Endothelial cell of umbilical vein (primary cell): ENCODE measurements around the gene ZSCAN5A. TPM values are rescaled to one million over a fixed set of nuclear protein-coding genes. Genes with fewer than 3 reads are reported as not detected.

ENCODE experiments used
- BruUV-seq: library from RNA; stranded (reverse); fragments of 400-500 nt; replicated peaks from 2 replicates; lab custom pipeline; 2021; lab: Mats Ljungman, UMichigan
- CTCF ChIA-PET: fragments of 300-600, 350-600 bp; sonication (Branson Sonifier 250); formaldehyde crosslinking; loops from one replicate; lab custom pipeline; 2021; ENCODE audit warnings: antibody characterized with exemption, inconsistent platforms; lab: Charles Lee
- POLR2A ChIA-PET: fragments of 300-600, 350-600 bp; sonication (Branson Sonifier 250); formaldehyde crosslinking; loops from one replicate; lab custom pipeline; 2021; ENCODE audit warnings: antibody characterized with exemption, inconsistent platforms; lab: Charles Lee
- DNase-seq: peaks from one replicate; pipeline ENCODE4 v3.0.0-alpha.2; 2011; ENCODE audit warnings: low read depth, low spot score
- FAIRE-seq: peaks from 2 replicates; lab custom pipeline; 2011; peaks lifted over from hg19 to GRCh38; lab: Jason Lieb, UNC
- H2AFZ ChIP-seq: 2 replicates; pipeline ENCODE4 v1.6.0; 2012; ENCODE audit warnings: low read depth, low read length, control low read depth, inconsistent platforms
- H3K27ac ChIP-seq: 2 replicates; pipeline ENCODE4 v1.5.1; 2011; ENCODE audit warnings: low read depth, mild to moderate bottlenecking, control low read depth, low read length, moderate library complexity; ENCODE audit not compliant: insufficient read depth
- H3K27me3 ChIP-seq, 2 experiments: 2 replicates each; pipeline versions ENCODE4 v1.6.0 to v1.6.1; 2011; ENCODE audit warnings: low read length in 2 of 2, mixed read lengths in 1 of 2; ENCODE audit not compliant: control insufficient read depth in 2 of 2, insufficient read depth in 2 of 2
- H3K36me3 ChIP-seq, 2 experiments: 2 replicates in 1 of 2; 3 replicates in 1 of 2; pipeline ENCODE4 v1.5.1; 2011; ENCODE audit warnings: low read length in 2 of 2, mild to moderate bottlenecking in 1 of 2, moderate library complexity in 1 of 2; ENCODE audit not compliant: control insufficient read depth in 2 of 2, insufficient read depth in 2 of 2; ENCODE audit errors: extremely low read depth in 1 of 2
- H3K4me1 ChIP-seq: 3 replicates; pipeline ENCODE4 v1.5.1; 2011; ENCODE audit warnings: mild to moderate bottlenecking, low read length; ENCODE audit not compliant: control insufficient read depth, insufficient read depth; ENCODE audit errors: extremely low read depth
- H3K4me2 ChIP-seq: 2 replicates; pipeline ENCODE4 v1.6.1; 2011; ENCODE audit warnings: low read length, control low read depth, mixed read lengths; ENCODE audit not compliant: insufficient read depth
- H3K4me3 ChIP-seq, 3 experiments: fragments of 200-600 bp in 1 of 3; sonication (generic), shearing (Covaris generic) in 1 of 3; replicated peaks in 1 of 3; 2 replicates each; pipeline ENCODE4 v1.5.1; 2011 to 2016; ENCODE audit warnings: control low read depth in 3 of 3, low read length in 3 of 3, mild to moderate bottlenecking in 2 of 3, inconsistent platforms in 1 of 3, low read depth in 1 of 3, moderate library complexity in 1 of 3; ENCODE audit not compliant: insufficient read depth in 1 of 3
- H3K79me2 ChIP-seq: 2 replicates; pipeline ENCODE4 v1.6.0; 2012; ENCODE audit warnings: low read length, inconsistent platforms; ENCODE audit not compliant: control insufficient read depth, insufficient read depth
- H3K9ac ChIP-seq: replicated peaks from 2 replicates; pipeline ENCODE3; 2011; ENCODE audit warnings: low read length, control low read depth; ENCODE audit not compliant: insufficient read depth; ENCODE audit errors: extremely low read depth
- H3K9me1 ChIP-seq: replicated peaks from 3 replicates; pipeline ENCODE4 v1.6.0; 2011; ENCODE audit warnings: mild to moderate bottlenecking, low read length; ENCODE audit not compliant: control insufficient read depth, insufficient read depth; ENCODE audit errors: extremely low read depth
- H3K9me3 ChIP-seq: replicated peaks from 2 replicates; pipeline ENCODE4 v1.5.1; 2012; ENCODE audit warnings: low read length, inconsistent platforms; ENCODE audit not compliant: control insufficient read depth, insufficient read depth
- H4K20me1 ChIP-seq: replicated peaks from 2 replicates; pipeline ENCODE3; 2011; ENCODE audit warnings: mild to moderate bottlenecking, low read length; ENCODE audit not compliant: control insufficient read depth, insufficient read depth; ENCODE audit errors: extremely low read depth
- CTCF ChIP-seq, 2 donors: IDR thresholded peaks; 1 replicate in 1 of 2; 2 replicates in 1 of 2; pipeline ENCODE4 v1.5.1; 2011; ENCODE audit warnings: low read length in 2 of 2, mild to moderate bottlenecking in 2 of 2, moderate library complexity in 2 of 2, control low read depth in 1 of 2, inconsistent platforms in 1 of 2, low read depth in 1 of 2; ENCODE audit not compliant: insufficient read depth in 1 of 2; ENCODE audit errors: extremely low read depth in 1 of 2
- EZH2 ChIP-seq: IDR thresholded peaks from 2 replicates; pipeline ENCODE4 v1.6.1; 2012; ENCODE audit warnings: borderline replicate concordance, low read depth, mild to moderate bottlenecking, moderate library complexity, low read length, inconsistent platforms; ENCODE audit not compliant: severe bottlenecking
- FOS ChIP-seq: IDR thresholded peaks from 2 replicates; pipeline ENCODE4 v1.6.1; 2011; ENCODE audit warnings: mild to moderate bottlenecking, low read length, moderate library complexity, borderline replicate concordance; ENCODE audit not compliant: insufficient read depth
- GATA2 ChIP-seq: IDR thresholded peaks from 2 replicates; pipeline ENCODE4 v1.7.0; 2011; ENCODE audit warnings: low read depth, mild to moderate bottlenecking, moderate library complexity, mixed read lengths, low read length; ENCODE audit not compliant: insufficient read length, insufficient read depth
- JUN ChIP-seq: IDR thresholded peaks from 2 replicates; pipeline ENCODE4 v1.6.1; 2011; ENCODE audit warnings: borderline replicate concordance, low read depth; ENCODE audit not compliant: insufficient read length, insufficient read depth
- MAX ChIP-seq: IDR thresholded peaks from 2 replicates; pipeline ENCODE4 v1.6.1; 2011; ENCODE audit not compliant: insufficient read depth, insufficient read length
- MYC ChIP-seq: IDR thresholded peaks from one replicate; pipeline ENCODE4 v1.6.1; 2011; ENCODE audit warnings: mild to moderate bottlenecking, low read depth, low read length
- POLR2A ChIP-seq: IDR thresholded peaks from 2 replicates; pipeline ENCODE4 v1.6.1; 2012; ENCODE audit warnings: low read depth, mild to moderate bottlenecking, control low read depth, low read length
- POLR2AphosphoS5 ChIP-seq: IDR thresholded peaks from 2 replicates; pipeline ENCODE4 v1.6.1; 2012; ENCODE audit warnings: low read depth, mild to moderate bottlenecking, control low read depth, low read length, moderate library complexity; ENCODE audit not compliant: insufficient read depth
- dilution Hi-C: fragments of 300-500 bp; cut with MboI; formaldehyde crosslinking; loops from one replicate; pipeline ENCODE4 v1.15.0; 2019; ENCODE audit warnings: low sequenced_read_pairs; ENCODE audit not compliant: extremely low pct_ligation_motif_present
- intact Hi-C: fragments of 100-400 bp; cut with micrococcal nuclease; formaldehyde crosslinking; loops from one replicate; pipeline ENCODE4 v1.10.0; 2022
- polyA plus RNA-seq, 4 experiments: library from polyadenylated mRNA; depleted of rRNA in 3 of 4; stranded (reverse) in 3 of 4; unstranded in 1 of 4; fragments of >200 nt; gene quantifications; 2 replicates each; pipeline versions ENCODE4 v1.2.1 to v1.2.3, GENCODE V29; 2011 to 2012; ENCODE audit warnings: missing spikeins in 1 of 4
- total RNA-seq: library from RNA; stranded (reverse); gene quantifications from 2 replicates; pipeline ENCODE4 v1.2.3, GENCODE V29; 2021

Gene ZSCAN5A
- total and polyA plus RNA-seq, 2 donors (not counting 3 experiments of a cell fraction or from before 2014, with no cell fraction given), result 5.1 to 12.2 TPM

- H3K27ac ChIP-seq, result no peak overlapping the region
- no peak overlapping the region for H3K4me2 ChIP-seq
- no peak overlapping the region for H2AFZ ChIP-seq
- H3K4me1 ChIP-seq, result no peaks in the 10 kb centered on the region
- H3K9ac ChIP-seq, result no peak overlapping the region
- dilution Hi-C loops (no loop called here), intact Hi-C loops (no loop called here)
- ChIA-PET POLR2A (no interaction called here), CTCF (interaction anchor here (1.1 to 1.7 kb wide), 2 partner anchors 20 to 43 kb away, joined by 5 read pairs; no protein-coding TSS in a partner anchor)
- H3K9me3 ChIP-seq, result no peaks in the 10 kb centered on the region
- H3K9me1 ChIP-seq, result no peaks in the 10 kb centered on the region
- H3K36me3 ChIP-seq, result no peaks in the 10 kb centered on the region
- H3K27me3 ChIP-seq, result no peaks in the 10 kb centered on the region
- no TSS peak for BruUV-seq
- TF ChIP-seq MAX, result no peak
- no peak for TF ChIP-seq POLR2AphosphoS5
- no peak for TF ChIP-seq EZH2
- no peak for TF ChIP-seq FOS
- no peak for TF ChIP-seq CTCF (IDR thresholded peaks at IDR 0.05; ENCODE audit: extremely low read depth in 1 of 2, insufficient read depth in 1 of 2, low read depth in 1 of 2, low read length in 2 of 2)
- no peaks in the 10 kb centered on the region for H4K20me1 ChIP-seq
- H3K4me3 ChIP-seq, result no peak overlapping the region
- FAIRE-seq (no peak), DNase-seq (no peak)
- no peaks in the 10 kb centered on the region for H3K79me2 ChIP-seq
These were observed 24.5 kb downstream of the ZSCAN5A start for GRCh38 chr19:56290104-56290503.

GRCh38 chr19:56284746-56285145 is 29.9 kb downstream of the ZSCAN5A start:
- no peak for TF ChIP-seq CTCF (IDR thresholded peaks at IDR 0.05; ENCODE audit: extremely low read depth in 1 of 2, insufficient read depth in 1 of 2, low read depth in 1 of 2, low read length in 2 of 2)
- no peak for TF ChIP-seq GATA2
- no peak for TF ChIP-seq EZH2
- TF ChIP-seq POLR2A, result no peak
- TF ChIP-seq FOS, result no peak
- TF ChIP-seq POLR2AphosphoS5, result no peak
- no peak for TF ChIP-seq MAX
- no peak for TF ChIP-seq MYC
- TF ChIP-seq JUN, result no peak
- Histone ChIP-seq H3K27ac (no peak overlapping the region), H2AFZ (no peak overlapping the region), H3K4me2 (no peak overlapping the region), H3K79me2 (no peaks in the 10 kb centered on the region), H3K9me1 (no peaks in the 10 kb centered on the region), H4K20me1 (no peaks in the 10 kb centered on the region), H3K36me3 (no peaks in the 10 kb centered on the region), H3K27me3 (no peaks in the 10 kb centered on the region), H3K9me3 (no peaks in the 10 kb centered on the region), H3K4me3 (no peak overlapping the region), H3K9ac (no peak overlapping the region), H3K4me1 (no peaks in the 10 kb centered on the region)
- ChIA-PET POLR2A (no interaction called here), CTCF (no interaction called here)
- FAIRE-seq, result no peak
- DNase-seq, result no peak
- intact Hi-C loops, result no loop called here
- dilution Hi-C loops, result no loop called here
- no TSS peak for BruUV-seq
